K562 (cell line): ENCODE results near the gene MPZL3. TPM values are rescaled to one million over a fixed set of nuclear protein-coding genes. Genes with fewer than 3 reads are reported as not detected.

Experiments
- ATAC-seq: fragments of 200-7000 bp; cut with Tn5 transposase; 3 replicates; pipeline ENCODE4 v1.9.1; 2020; ENCODE audit warnings: moderate library complexity
- BruUV-seq: library from RNA; stranded (reverse); fragments of 400-500 nt; replicated peaks from 2 replicates; lab custom pipeline; 2021; lab: Mats Ljungman, UMichigan
- CTCF ChIA-PET: fragments of 300-600 bp; formaldehyde crosslinking; extraction: SDS; loops from one replicate; lab custom pipeline; 2021; ENCODE audit warnings: low intra/inter-chr PET ratio; lab: Yijun Ruan, JAX
- POLR2A ChIA-PET: fragments of 300-600, 350-650 bp; sonication (Branson Sonifier 250); formaldehyde crosslinking; extraction: SDS; loops from one replicate; lab custom pipeline; 2021; ENCODE audit warnings: antibody characterized with exemption, inconsistent platforms; lab: Yijun Ruan, JAX
- DNase-seq, 4 experiments: peaks; one replicate each; pipeline versions ENCODE4 v3.0.0 to v3.0.0-alpha.2; 2011 to 2018; ENCODE audit warnings: low spot score in 3 of 4, mixed read lengths in 3 of 4; ENCODE audit errors: extremely low read depth in 1 of 4
- FAIRE-seq: peaks from 2 replicates; lab custom pipeline; 2011; peaks lifted over from hg19 to GRCh38; lab: Jason Lieb, UNC
- H2AFZ ChIP-seq: 2 replicates; pipeline ENCODE4 v1.6.0; 2011; ENCODE audit warnings: low read depth, low read length, control low read depth, inconsistent platforms
- H3K27ac ChIP-seq: fragments of 200-600 bp; 3 replicates; pipeline ENCODE4 v1.8.0; 2011; ENCODE audit warnings: low read depth, mild to moderate bottlenecking, control low read depth, inconsistent platforms, low read length, moderate library complexity, mixed read lengths; ENCODE audit errors: extremely low read depth
- H3K27me3 ChIP-seq, 2 experiments: fragments of 300-600 bp in 1 of 2; 2 replicates in 1 of 2; 3 replicates in 1 of 2; pipeline versions ENCODE4 v1.6.0 to v1.8.0; 2011; ENCODE audit warnings: inconsistent platforms in 2 of 2, low read length in 2 of 2, mild to moderate bottlenecking in 1 of 2, mixed read lengths in 1 of 2, moderate library complexity in 1 of 2; ENCODE audit not compliant: control insufficient read depth in 2 of 2, insufficient read depth in 2 of 2
- H3K36me3 ChIP-seq: fragments of 300-600 bp; 3 replicates; pipeline ENCODE4 v1.8.0; 2011; ENCODE audit warnings: mild to moderate bottlenecking, low read length, inconsistent platforms; ENCODE audit not compliant: control insufficient read depth, insufficient read depth
- H3K4me1 ChIP-seq, 2 experiments: fragments of 200-600 bp in 1 of 2; replicated peaks in 1 of 2; 2 replicates in 1 of 2; 3 replicates in 1 of 2; pipeline versions ENCODE4 v1.5.1 to v1.8.0; 2011; ENCODE audit warnings: inconsistent platforms in 2 of 2, low read length in 2 of 2, mild to moderate bottlenecking in 1 of 2, mixed read lengths in 1 of 2, moderate library complexity in 1 of 2; ENCODE audit not compliant: control insufficient read depth in 2 of 2, insufficient read depth in 2 of 2
- H3K4me2 ChIP-seq: 2 replicates; pipeline ENCODE4 v1.6.1; 2011; ENCODE audit warnings: low read length, control low read depth, inconsistent platforms, mixed read lengths; ENCODE audit not compliant: insufficient read depth
- H3K4me3 ChIP-seq: fragments of 200-600 bp; sonication (generic), shearing (Covaris generic); 2 replicates; pipeline ENCODE4 v1.5.1; 2016; ENCODE audit warnings: control low read depth, inconsistent platforms
- H3K79me2 ChIP-seq: fragments of 200-600 bp; 3 replicates; pipeline ENCODE4 v1.8.0; 2011; ENCODE audit warnings: low read length, inconsistent platforms; ENCODE audit not compliant: control insufficient read depth, insufficient read depth
- H3K9ac ChIP-seq, 2 experiments: 2 replicates each; pipeline versions ENCODE4 v1.6.0 to v1.6.1; 2011; ENCODE audit warnings: low read depth in 2 of 2, low read length in 2 of 2, control low read depth in 1 of 2, inconsistent platforms in 1 of 2, mild to moderate bottlenecking in 1 of 2, mixed read lengths in 1 of 2; ENCODE audit not compliant: insufficient read depth in 1 of 2
- H3K9me1 ChIP-seq: one replicate; pipeline ENCODE4 v1.6.0; 2011; ENCODE audit warnings: inconsistent platforms, mild to moderate bottlenecking, low read length, moderate library complexity; ENCODE audit not compliant: control insufficient read depth, insufficient read depth
- H3K9me3 ChIP-seq: replicated peaks from 2 replicates; pipeline ENCODE4 v1.5.1; 2011; ENCODE audit warnings: low read depth, low read length, inconsistent platforms; ENCODE audit not compliant: control insufficient read depth, insufficient read depth
- H4K20me1 ChIP-seq: replicated peaks from 2 replicates; pipeline ENCODE4 v1.6.1; 2011; ENCODE audit warnings: low read length, inconsistent platforms, mixed read lengths; ENCODE audit not compliant: control insufficient read depth, insufficient read depth
- ELF1 ChIP-seq: fragments of 200-800 bp; sonication (Bioruptor generic); IDR thresholded peaks from 2 replicates; pipeline ENCODE4 v1.6.1; 2016; ENCODE audit warnings: missing genetic modification characterization, missing compliant biosample characterization
- EP300 ChIP-seq: IDR thresholded peaks from 2 replicates; pipeline ENCODE4 v1.6.1; 2012; ENCODE audit warnings: low read length, improper control_type of control experiment
- RBM34 ChIP-seq: fragments of 200-400 bp; formaldehyde crosslinking; IDR thresholded peaks from 2 replicates; pipeline ENCODE4 v1.6.1; 2018; ENCODE audit warnings: low read length, borderline replicate concordance; ENCODE audit not compliant: insufficient read depth
- ZNF124 ChIP-seq: sonication (generic); formaldehyde crosslinking; IDR thresholded peaks from 2 replicates; pipeline ENCODE4 v1.8.1; 2022; ENCODE audit warnings: missing genetic modification reagents
- ZNF445 ChIP-seq: fragments of 250-450 bp; sonication (Bioruptor Pico); IDR thresholded peaks from 2 replicates; pipeline ENCODE4 v1.4.0; 2020; ENCODE audit warnings: low read depth, mild to moderate bottlenecking, moderate library complexity
- WGBS: fragments of 100-300 bp; shearing (Covaris generic); methylation state at CpG from one replicate; pipeline ENCODE4 v1.1.6; 2016; ENCODE audit warnings: low coverage, mixed read lengths; ENCODE audit not compliant: insufficient coverage; ENCODE audit errors: missing lambda C conversion rate; 5-methylcytosine and 5-hydroxymethylcytosine counted together
- in situ Hi-C: fragments of 300-500 bp; cut with MboI; formaldehyde crosslinking; loops from 4 replicates; pipeline ENCODE4 v1.15.0; 2018; ENCODE audit warnings: inconsistent platforms, mixed read lengths
- intact Hi-C: fragments of 100-400 bp; cut with micrococcal nuclease; formaldehyde crosslinking; loops from 2 replicates; pipeline ENCODE4 v1.14.2; 2022
- polyA plus RNA-seq, 8 experiments: library from polyadenylated mRNA; depleted of rRNA in 4 of 8; stranded (reverse) in 5 of 8; unstranded in 3 of 8; fragments of >200 nt; fragmentation: Nextera tagmentation in 2 of 8; fragmentation: Illumina TruSeq in 1 of 8; extraction: Ambion mirVana in 2 of 8; extraction: Trizol in 1 of 8; gene quantifications; 2 replicates each; pipeline versions ENCODE4 v1.2.1 to v1.2.3, GENCODE V29; 2011 to 2014; ENCODE audit warnings: inconsistent platforms in 1 of 8, missing spikeins in 1 of 8
- total RNA-seq, 7 experiments: library from RNA; depleted of rRNA in 6 of 7; stranded (reverse); fragments of >200 nt in 6 of 7; fragmentation: Illumina TruSeq in 2 of 7; extraction: Trizol in 2 of 7; gene quantifications; 2 replicates each; pipeline versions ENCODE4 v1.2.1 to v1.2.3, GENCODE V29; 2011 to 2021; ENCODE audit warnings: low replicate concordance in 1 of 7
- TF ChIP-seq, protein P1 (sequence below): fragments of 200-800 bp; sonication (Bioruptor generic); IDR thresholded peaks from 2 replicates; pipeline ENCODE4 v1.6.1; 2017; ENCODE audit warnings: missing genetic modification characterization, missing compliant biosample characterization
- TF ChIP-seq, protein P2 (sequence below): IDR thresholded peaks from 3 replicates; pipeline ENCODE4 v1.6.1; 2011; ENCODE audit warnings: borderline replicate concordance, mild to moderate bottlenecking, moderate library complexity; ENCODE audit not compliant: insufficient read length; ENCODE audit errors: extremely low read depth
- TF ChIP-seq, protein P3 (sequence below): sonication (generic); IDR thresholded peaks from 2 replicates; pipeline ENCODE4 v1.6.1; 2016
- TF ChIP-seq, protein P4 (sequence below): fragments of 250-450 bp; sonication (Bioruptor Pico); IDR thresholded peaks from 2 replicates; pipeline ENCODE4 v1.9.0; 2021; ENCODE audit warnings: mild to moderate bottlenecking, inconsistent platforms

MPZL3 gene
- total and polyA plus RNA-seq, 9 of the 15 experiments (the other 6 are each of a cell fraction or from before 2014, with no cell fraction given): 0.97 to 2.9 (median 1.6) TPM

DNA sequence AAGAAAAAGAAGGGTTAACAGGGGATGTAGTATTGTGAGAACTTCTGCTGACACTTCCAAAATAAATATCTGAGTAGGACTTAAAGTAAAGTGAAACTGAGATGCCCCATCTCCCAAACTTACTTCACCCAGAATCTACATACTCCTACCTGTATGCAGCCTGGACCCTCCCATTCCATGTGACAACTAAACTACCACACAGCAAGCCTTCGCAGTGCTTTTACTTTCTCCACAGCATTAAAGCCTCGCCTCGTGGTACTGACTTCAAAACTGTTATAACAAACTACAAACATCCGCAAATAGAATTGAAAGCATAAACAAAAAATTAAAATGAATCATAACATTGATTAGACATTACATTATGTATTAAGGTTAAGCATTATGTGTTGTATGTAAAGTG lies 10.9 kb upstream of the MPZL3 start:
- intact Hi-C loops: no loop called here
- no peak overlapping the region for H3K4me2 ChIP-seq
- no peaks in the 10 kb centered on the region for H4K20me1 ChIP-seq
- no peak overlapping the region for H2AFZ ChIP-seq
- 0 out of 2 replicates have a peak, but pooled peaks cover 2% of the 10 kb centered on the region for H3K9me3 ChIP-seq
- TF ChIP-seq, protein P1, sequence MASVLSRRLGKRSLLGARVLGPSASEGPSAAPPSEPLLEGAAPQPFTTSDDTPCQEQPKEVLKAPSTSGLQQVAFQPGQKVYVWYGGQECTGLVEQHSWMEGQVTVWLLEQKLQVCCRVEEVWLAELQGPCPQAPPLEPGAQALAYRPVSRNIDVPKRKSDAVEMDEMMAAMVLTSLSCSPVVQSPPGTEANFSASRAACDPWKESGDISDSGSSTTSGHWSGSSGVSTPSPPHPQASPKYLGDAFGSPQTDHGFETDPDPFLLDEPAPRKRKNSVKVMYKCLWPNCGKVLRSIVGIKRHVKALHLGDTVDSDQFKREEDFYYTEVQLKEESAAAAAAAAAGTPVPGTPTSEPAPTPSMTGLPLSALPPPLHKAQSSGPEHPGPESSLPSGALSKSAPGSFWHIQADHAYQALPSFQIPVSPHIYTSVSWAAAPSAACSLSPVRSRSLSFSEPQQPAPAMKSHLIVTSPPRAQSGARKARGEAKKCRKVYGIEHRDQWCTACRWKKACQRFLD: no peak
- TF ChIP-seq ZNF124 (CRISPR knock-in tag): no peak
- no peak for TF ChIP-seq EP300
- no peak for TF ChIP-seq ZNF445
- TF ChIP-seq, protein P2, sequence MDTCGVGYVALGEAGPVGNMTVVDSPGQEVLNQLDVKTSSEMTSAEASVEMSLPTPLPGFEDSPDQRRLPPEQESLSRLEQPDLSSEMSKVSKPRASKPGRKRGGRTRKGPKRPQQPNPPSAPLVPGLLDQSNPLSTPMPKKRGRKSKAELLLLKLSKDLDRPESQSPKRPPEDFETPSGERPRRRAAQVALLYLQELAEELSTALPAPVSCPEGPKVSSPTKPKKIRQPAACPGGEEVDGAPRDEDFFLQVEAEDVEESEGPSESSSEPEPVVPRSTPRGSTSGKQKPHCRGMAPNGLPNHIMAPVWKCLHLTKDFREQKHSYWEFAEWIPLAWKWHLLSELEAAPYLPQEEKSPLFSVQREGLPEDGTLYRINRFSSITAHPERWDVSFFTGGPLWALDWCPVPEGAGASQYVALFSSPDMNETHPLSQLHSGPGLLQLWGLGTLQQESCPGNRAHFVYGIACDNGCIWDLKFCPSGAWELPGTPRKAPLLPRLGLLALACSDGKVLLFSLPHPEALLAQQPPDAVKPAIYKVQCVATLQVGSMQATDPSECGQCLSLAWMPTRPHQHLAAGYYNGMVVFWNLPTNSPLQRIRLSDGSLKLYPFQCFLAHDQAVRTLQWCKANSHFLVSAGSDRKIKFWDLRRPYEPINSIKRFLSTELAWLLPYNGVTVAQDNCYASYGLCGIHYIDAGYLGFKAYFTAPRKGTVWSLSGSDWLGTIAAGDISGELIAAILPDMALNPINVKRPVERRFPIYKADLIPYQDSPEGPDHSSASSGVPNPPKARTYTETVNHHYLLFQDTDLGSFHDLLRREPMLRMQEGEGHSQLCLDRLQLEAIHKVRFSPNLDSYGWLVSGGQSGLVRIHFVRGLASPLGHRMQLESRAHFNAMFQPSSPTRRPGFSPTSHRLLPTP: no peak
- TF ChIP-seq RBM34: no peak
- TF ChIP-seq, protein P3, sequence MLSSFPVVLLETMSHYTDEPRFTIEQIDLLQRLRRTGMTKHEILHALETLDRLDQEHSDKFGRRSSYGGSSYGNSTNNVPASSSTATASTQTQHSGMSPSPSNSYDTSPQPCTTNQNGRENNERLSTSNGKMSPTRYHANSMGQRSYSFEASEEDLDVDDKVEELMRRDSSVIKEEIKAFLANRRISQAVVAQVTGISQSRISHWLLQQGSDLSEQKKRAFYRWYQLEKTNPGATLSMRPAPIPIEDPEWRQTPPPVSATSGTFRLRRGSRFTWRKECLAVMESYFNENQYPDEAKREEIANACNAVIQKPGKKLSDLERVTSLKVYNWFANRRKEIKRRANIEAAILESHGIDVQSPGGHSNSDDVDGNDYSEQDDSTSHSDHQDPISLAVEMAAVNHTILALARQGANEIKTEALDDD: no peak
- TF ChIP-seq ELF1: no peak
- TF ChIP-seq, protein P4, sequence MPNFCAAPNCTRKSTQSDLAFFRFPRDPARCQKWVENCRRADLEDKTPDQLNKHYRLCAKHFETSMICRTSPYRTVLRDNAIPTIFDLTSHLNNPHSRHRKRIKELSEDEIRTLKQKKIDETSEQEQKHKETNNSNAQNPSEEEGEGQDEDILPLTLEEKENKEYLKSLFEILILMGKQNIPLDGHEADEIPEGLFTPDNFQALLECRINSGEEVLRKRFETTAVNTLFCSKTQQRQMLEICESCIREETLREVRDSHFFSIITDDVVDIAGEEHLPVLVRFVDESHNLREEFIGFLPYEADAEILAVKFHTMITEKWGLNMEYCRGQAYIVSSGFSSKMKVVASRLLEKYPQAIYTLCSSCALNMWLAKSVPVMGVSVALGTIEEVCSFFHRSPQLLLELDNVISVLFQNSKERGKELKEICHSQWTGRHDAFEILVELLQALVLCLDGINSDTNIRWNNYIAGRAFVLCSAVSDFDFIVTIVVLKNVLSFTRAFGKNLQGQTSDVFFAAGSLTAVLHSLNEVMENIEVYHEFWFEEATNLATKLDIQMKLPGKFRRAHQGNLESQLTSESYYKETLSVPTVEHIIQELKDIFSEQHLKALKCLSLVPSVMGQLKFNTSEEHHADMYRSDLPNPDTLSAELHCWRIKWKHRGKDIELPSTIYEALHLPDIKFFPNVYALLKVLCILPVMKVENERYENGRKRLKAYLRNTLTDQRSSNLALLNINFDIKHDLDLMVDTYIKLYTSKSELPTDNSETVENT (CRISPR knock-in tag): no peak
- no TSS peak for BruUV-seq
- FAIRE-seq (no peak), ATAC-seq (no peak), DNase-seq (no peak)
- H3K27me3 ChIP-seq: peaks cover 31 to 37% of the 10 kb centered on the region in 2 experiments
- H3K27ac ChIP-seq: no peak overlapping the region
- 7% methylated on average over 4 of the region's 4 CpGs for WGBS
- no peaks in the 10 kb centered on the region for H3K79me2 ChIP-seq
- H3K4me3 ChIP-seq: no peak overlapping the region
- H3K4me1 ChIP-seq: no peaks in the 10 kb centered on the region
- CTCF ChIA-PET: no interaction called here
- no peak overlapping the region for H3K9ac ChIP-seq
- no peaks in the 10 kb centered on the region for H3K9me1 ChIP-seq
- H3K36me3 ChIP-seq: no peaks in the 10 kb centered on the region
- POLR2A ChIA-PET: no interaction called here
- in situ Hi-C loops: no loop called here
